HUES48 (cell line): ENCODE results near the gene CMTM7.
A peak's percentile ranks its signal among the peaks of the same experiment; 100 is the strongest.
"Not testable (repeated sequence)": the region's sequence is repeated elsewhere in the genome, so short reads cannot be mapped to it uniquely, and the experiment has no call there.

Experiments
- H3K27ac ChIP-seq: one replicate; pipeline ENCODE4 v1.7.0; 2013; ENCODE audit warnings: low read depth, low read length, inconsistent platforms
- H3K27me3 ChIP-seq: 2 replicates; pipeline ENCODE4 v1.6.1; 2013; ENCODE audit warnings: mild to moderate bottlenecking, low read length; ENCODE audit not compliant: control insufficient read depth, insufficient read depth
- H3K36me3 ChIP-seq: 2 replicates; pipeline ENCODE4 v1.6.1; 2013; ENCODE audit warnings: low read length; ENCODE audit not compliant: control insufficient read depth, insufficient read depth
- H3K4me1 ChIP-seq: 2 replicates; pipeline ENCODE4 v1.6.1; 2013; ENCODE audit warnings: mild to moderate bottlenecking, low read length; ENCODE audit not compliant: control insufficient read depth, insufficient read depth
- H3K4me3 ChIP-seq: 2 replicates; pipeline ENCODE4 v1.5.1; 2013; ENCODE audit warnings: mild to moderate bottlenecking, low read depth, low read length
- H3K9ac ChIP-seq: 2 replicates; pipeline ENCODE4 v1.6.1; 2013; ENCODE audit warnings: mild to moderate bottlenecking, low read depth, low read length, moderate library complexity
- H3K9me3 ChIP-seq: 2 replicates; pipeline ENCODE4 v1.6.1; 2013; ENCODE audit warnings: low read length; ENCODE audit not compliant: control insufficient read depth, insufficient read depth

Gene CMTM7

GRCh38 chr3:32384938-32385337 is 6.7 kb upstream of the CMTM7 start:
- Histone ChIP-seq H3K9me3 (no peaks in the 10 kb centered on the region), H3K9ac (no peak overlapping the region), H3K4me1 (0 out of 2 replicates have a peak, but pooled peaks cover 4% of the 10 kb centered on the region), H3K36me3 (no peaks in the 10 kb centered on the region), H3K4me3 (no peak overlapping the region), H3K27me3 (no peaks in the 10 kb centered on the region), H3K27ac (no peak overlapping the region)

GRCh38 chr3:32387512-32387911 is 4.1 kb upstream of the CMTM7 start:
- Histone ChIP-seq H3K27me3 (peaks cover 7% of the 10 kb centered on the region), H3K27ac (no peak overlapping the region), H3K9ac (no peak overlapping the region), H3K4me3 (no peak overlapping the region), H3K36me3 (no peaks in the 10 kb centered on the region), H3K9me3 (no peaks in the 10 kb centered on the region), H3K4me1 (no peaks in the 10 kb centered on the region)

- H3K36me3 ChIP-seq, H3K9ac ChIP-seq, H3K27ac ChIP-seq, H3K4me3 ChIP-seq, H3K9me3 ChIP-seq, H3K4me1 ChIP-seq: not testable (repeated sequence)
- H3K27me3 ChIP-seq = peaks cover 17% of the 10 kb centered on the region
These were observed 2.1 kb upstream of the CMTM7 start for GRCh38 chr3:32389577-32389976.

- peak overlapping the region; percentile 74 for H3K4me3 ChIP-seq
- peak overlapping the region; percentile 44 for H3K27ac ChIP-seq
- H3K9ac ChIP-seq = peak overlapping the region; percentile 77
- H3K4me1 ChIP-seq = peaks cover 5% of the 10 kb centered on the region; the same call in 1 of the 2 replicates
- H3K27me3 ChIP-seq = peaks cover 17% of the 10 kb centered on the region
- H3K36me3 ChIP-seq = peaks cover 4% of the 10 kb centered on the region; the same call in 1 of the 2 replicates
- H3K9me3 ChIP-seq = no peaks in the 10 kb centered on the region
These were observed 1.1 kb downstream of the CMTM7 start for GRCh38 chr3:32392536-32393302.

- Histone ChIP-seq H3K9me3 (no peaks in the 10 kb centered on the region), H3K4me1 (peaks cover 9% of the 10 kb centered on the region), H3K27me3 (peaks cover 17% of the 10 kb centered on the region), H3K9ac (no peak overlapping the region), H3K36me3 (peaks cover 4% of the 10 kb centered on the region; the same call in 1 of the 2 replicates), H3K4me3 (no peak overlapping the region), H3K27ac (no peak overlapping the region)
These were observed 3.8 kb downstream of the CMTM7 start for GRCh38 chr3:32395496-32395895.

GRCh38 chr3:32397941-32398340 is 6.3 kb downstream of the CMTM7 start:
- H3K27ac ChIP-seq = no peak overlapping the region
- no peak overlapping the region for H3K9ac ChIP-seq
- peaks cover 6% of the 10 kb centered on the region for H3K27me3 ChIP-seq
- H3K9me3 ChIP-seq = no peaks in the 10 kb centered on the region
- no peak overlapping the region for H3K4me3 ChIP-seq
- peaks cover 4% of the 10 kb centered on the region; the same call in 1 of the 2 replicates for H3K36me3 ChIP-seq
- H3K4me1 ChIP-seq = peaks cover 24% of the 10 kb centered on the region

GRCh38 chr3:32398531-32398930 is 6.9 kb downstream of the CMTM7 start:
- H3K27me3 ChIP-seq = peaks cover under 1% of the 10 kb centered on the region; the same call in 1 of the 2 replicates
- H3K9ac ChIP-seq = no peak overlapping the region
- H3K4me1 ChIP-seq = peaks cover 26% of the 10 kb centered on the region
- H3K27ac ChIP-seq = no peak overlapping the region
- H3K36me3 ChIP-seq = peaks cover 4% of the 10 kb centered on the region; the same call in 1 of the 2 replicates
- H3K9me3 ChIP-seq = no peaks in the 10 kb centered on the region
- H3K4me3 ChIP-seq = no peak overlapping the region

GRCh38 chr3:32399030-32399620 is 7.5 kb downstream of the CMTM7 start:
- H3K4me1 ChIP-seq = peaks cover 26% of the 10 kb centered on the region
- H3K4me3 ChIP-seq = no peak overlapping the region
- no peaks in the 10 kb centered on the region for H3K9me3 ChIP-seq
- no peak overlapping the region for H3K9ac ChIP-seq
- peaks cover 4% of the 10 kb centered on the region; the same call in 1 of the 2 replicates for H3K36me3 ChIP-seq
- no peak overlapping the region for H3K27ac ChIP-seq
- no peaks in the 10 kb centered on the region for H3K27me3 ChIP-seq

GRCh38 chr3:32401126-32401525 is 9.5 kb downstream of the CMTM7 start:
- H3K4me3 ChIP-seq = peak overlapping the region; percentile 51
- peak overlapping the region; percentile 88 for H3K27ac ChIP-seq
- no peaks in the 10 kb centered on the region for H3K9me3 ChIP-seq
- peaks cover 26% of the 10 kb centered on the region for H3K4me1 ChIP-seq
- H3K36me3 ChIP-seq = no peaks in the 10 kb centered on the region
- H3K9ac ChIP-seq = peak overlapping the region; percentile 77
- no peaks in the 10 kb centered on the region for H3K27me3 ChIP-seq

GRCh38 chr3:32401556-32402081 is 10.0 kb downstream of the CMTM7 start:
- H3K4me3 ChIP-seq = peak overlapping the region; percentile 51
- H3K9me3 ChIP-seq = no peaks in the 10 kb centered on the region
- peak overlapping the region; percentile 77 for H3K9ac ChIP-seq
- H3K27ac ChIP-seq = peak overlapping the region; percentile 88
- H3K27me3 ChIP-seq = no peaks in the 10 kb centered on the region
- H3K4me1 ChIP-seq = peaks cover 30% of the 10 kb centered on the region
- no peaks in the 10 kb centered on the region for H3K36me3 ChIP-seq

GRCh38 chr3:32403663-32404062 is 12.0 kb downstream of the CMTM7 start:
- H3K4me3 ChIP-seq = no peak overlapping the region
- H3K27me3 ChIP-seq = no peaks in the 10 kb centered on the region
- H3K9ac ChIP-seq = no peak overlapping the region
- H3K4me1 ChIP-seq = peaks cover 39% of the 10 kb centered on the region
- H3K27ac ChIP-seq = no peak overlapping the region
- H3K9me3 ChIP-seq = no peaks in the 10 kb centered on the region
- H3K36me3 ChIP-seq = no peaks in the 10 kb centered on the region
